GM12878 (cell line): ENCODE measurements around the gene DFFA. TPM values are rescaled to one million over a fixed set of nuclear protein-coding genes. Genes with fewer than 3 reads are reported as not detected.

ENCODE experiments used
- ATAC-seq: fragments of 200-7000 bp; cut with Tn5 transposase; 3 replicates; pipeline ENCODE4 v1.9.1; 2020; ENCODE audit warnings: mild to moderate bottlenecking, moderate library complexity
- BruUV-seq: library from RNA; stranded (reverse); fragments of 400-500 nt; replicated peaks from 2 replicates; lab custom pipeline; 2021; lab: Mats Ljungman, UMichigan
- CTCF ChIA-PET: fragments of 300-600 bp; sonication (Branson Sonifier 250); formaldehyde crosslinking; extraction: SDS; loops from one replicate; lab custom pipeline; 2021; ENCODE audit warnings: inconsistent platforms; lab: Yijun Ruan, JAX
- POLR2A ChIA-PET: fragments of 350-600 bp; formaldehyde crosslinking; extraction: SDS; loops from one replicate; lab custom pipeline; 2021; ENCODE audit warnings: inconsistent platforms; lab: Charles Lee
- RAD21 ChIA-PET: fragments of 300-600 bp; sonication (Branson Sonifier 250); formaldehyde crosslinking; loops from one replicate; lab custom pipeline; 2023; ENCODE audit warnings: antibody characterized with exemption; ENCODE audit not compliant: unreplicated experiment; lab: Charles Lee
- SMC1A ChIA-PET: fragments of 300-600 bp; sonication (Branson Sonifier 250); formaldehyde crosslinking; loops from one replicate; lab custom pipeline; 2023; ENCODE audit not compliant: unreplicated experiment, uncharacterized antibody; lab: Charles Lee
- DNase-seq: peaks from one replicate; pipeline ENCODE4 v3.0.0-alpha.2; 2011; ENCODE audit warnings: low read depth, low spot score
- FAIRE-seq: peaks from 3 replicates; lab custom pipeline; 2011; peaks lifted over from hg19 to GRCh38; lab: Jason Lieb, UNC
- H2AFZ ChIP-seq: 2 replicates; pipeline ENCODE4 v1.6.0; 2011; ENCODE audit warnings: low read depth, low read length, control low read depth; ENCODE audit not compliant: control insufficient read depth
- H3K27ac ChIP-seq: 2 replicates; pipeline ENCODE4 v1.5.1; 2011; ENCODE audit warnings: control low read depth; ENCODE audit not compliant: control insufficient read depth, insufficient read depth
- H3K27me3 ChIP-seq, 2 experiments: replicated peaks in 1 of 2; 2 replicates each; pipeline versions ENCODE4 v1.6.0 to v1.6.1; 2011; ENCODE audit warnings: low read length in 1 of 2; ENCODE audit not compliant: control insufficient read depth in 2 of 2, insufficient read depth in 2 of 2
- H3K36me3 ChIP-seq, 2 experiments: 2 replicates each; pipeline ENCODE4 v1.5.1; 2011; ENCODE audit warnings: low read length in 1 of 2; ENCODE audit not compliant: control insufficient read depth in 2 of 2, insufficient read depth in 2 of 2
- H3K4me1 ChIP-seq: 2 replicates; pipeline ENCODE4 v1.6.1; 2011; ENCODE audit warnings: mild to moderate bottlenecking, low read length, moderate library complexity, mixed read lengths; ENCODE audit not compliant: control insufficient read depth, insufficient read depth
- H3K4me2 ChIP-seq: 2 replicates; pipeline ENCODE4 v1.6.0; 2011; ENCODE audit warnings: control low read depth; ENCODE audit not compliant: control insufficient read depth, insufficient read depth
- H3K4me3 ChIP-seq: fragments of 200-600 bp; sonication (generic); 2 replicates; pipeline ENCODE4 v1.5.1; 2016
- H3K79me2 ChIP-seq: 2 replicates; pipeline ENCODE4 v1.6.0; 2011; ENCODE audit warnings: low read length; ENCODE audit not compliant: control insufficient read depth, insufficient read depth
- H3K9ac ChIP-seq: 2 replicates; pipeline ENCODE4 v1.8.0; 2011; ENCODE audit warnings: low read length, control low read depth, mixed read lengths; ENCODE audit not compliant: control insufficient read depth, insufficient read depth
- H3K9me3 ChIP-seq: replicated peaks from 3 replicates; pipeline ENCODE4 v1.5.1; 2011; ENCODE audit warnings: mild to moderate bottlenecking, low read length; ENCODE audit not compliant: control insufficient read depth, insufficient read depth
- H4K20me1 ChIP-seq: 2 replicates; pipeline ENCODE4 v1.6.0; 2011; ENCODE audit not compliant: control insufficient read depth, insufficient read depth
- GATAD2B ChIP-seq: fragments of 450-650 bp; conservative IDR thresholded peaks from 2 replicates; pipeline ENCODE4 v1.6.1; 2017; ENCODE audit warnings: low read depth, mild to moderate bottlenecking, moderate library complexity
- MAX ChIP-seq: IDR thresholded peaks from 2 replicates; pipeline ENCODE4 v1.6.1; 2012; ENCODE audit warnings: low read depth, low read length, improper control_type of control experiment
- MLLT1 ChIP-seq: fragments of 450-650 bp; IDR thresholded peaks from 2 replicates; pipeline ENCODE4 v1.6.1; 2016; ENCODE audit warnings: mild to moderate bottlenecking
- MTA2 ChIP-seq: fragments of 450-650 bp; IDR thresholded peaks from 2 replicates; pipeline ENCODE4 v1.6.1; 2016; ENCODE audit warnings: low read depth, mild to moderate bottlenecking, moderate library complexity
- NR2F1 ChIP-seq: fragments of 450-650 bp; conservative IDR thresholded peaks from 2 replicates; pipeline ENCODE4 v1.6.1; 2017; ENCODE audit warnings: mild to moderate bottlenecking
- RB1 ChIP-seq: fragments of 450-650 bp; formaldehyde crosslinking; IDR thresholded peaks from 2 replicates; pipeline ENCODE4 v1.6.1; 2017; ENCODE audit warnings: mild to moderate bottlenecking, borderline replicate concordance
- SREBF2 ChIP-seq: IDR thresholded peaks from 2 replicates; pipeline ENCODE4 v1.6.1; 2012; ENCODE audit warnings: mild to moderate bottlenecking, low read length
- WGBS: methylation state at CpG from one replicate; pipeline ENCODE4 v1.1.6; 2016; ENCODE audit warnings: low lambda C conversion rate; ENCODE audit not compliant: insufficient replicate concordance, insufficient coverage; ENCODE audit errors: missing lambda C conversion rate; 5-methylcytosine and 5-hydroxymethylcytosine counted together
- in situ Hi-C: fragments of 300-500 bp; cut with MboI; formaldehyde crosslinking; loops from 9 replicates; pipeline ENCODE4 v1.14.3; 2018; ENCODE audit warnings: mixed read lengths
- intact Hi-C: fragments of 100-400 bp; cut with micrococcal nuclease; formaldehyde crosslinking; loops from one replicate; pipeline ENCODE4 v1.14.2; 2022; ENCODE audit not compliant: unreplicated experiment
- polyA plus RNA-seq, 11 experiments: library from polyadenylated mRNA; depleted of rRNA in 4 of 11; unstranded in 6 of 11; stranded (reverse) in 5 of 11; fragments of >200 nt; fragmentation: Nextera tagmentation in 4 of 11; fragmentation: Illumina TruSeq in 1 of 11; extraction: Ambion mirVana in 4 of 11; extraction: Trizol in 1 of 11; gene quantifications; 1 replicate in 1 of 11; 2 replicates in 10 of 11; pipeline versions ENCODE4 v1.2.1 to v1.2.3, GENCODE V29; 2011 to 2016; ENCODE audit warnings: inconsistent platforms in 2 of 11, missing spikeins in 2 of 11, low read depth in 1 of 11
- total RNA-seq, 4 experiments: library from RNA; depleted of rRNA in 3 of 4; stranded (reverse); fragments of >200 nt in 3 of 4; fragmentation: Illumina TruSeq in 1 of 4; extraction: Trizol in 1 of 4; gene quantifications; 2 replicates each; pipeline versions ENCODE4 v1.2.1 to v1.2.3, GENCODE V29; 2013 to 2021

Gene DFFA
- total and polyA plus RNA-seq, 10 of the 15 experiments (the other 5 are each of a cell fraction or from before 2014, with no cell fraction given) = 37.4 to 83.8 (median 52.4) TPM

GRCh38 chr1:10473145-10473765 lies 926 bp upstream of the DFFA start:
- intact Hi-C loops = loop anchor here (10.0 kb wide), 1 partner anchor 1432 kb away; no protein-coding TSS in a partner anchor
- in situ Hi-C loops = no loop called here
- ChIA-PET POLR2A (interaction anchor here (2.6 kb wide), 1 partner anchor 40 kb away, joined by 10 read pairs; no protein-coding TSS in a partner anchor), CTCF (interaction anchor here (0.6 to 1.1 kb wide), 2 partner anchors 18 to 661 kb away, joined by 3 read pairs; no protein-coding TSS in a partner anchor), SMC1A (interaction anchor here (0.7 to 1.3 kb wide), 2 partner anchors 21 to 39 kb away, joined by 3 to 4 read pairs; no protein-coding TSS in a partner anchor), RAD21 (interaction anchor here (3.1 kb wide), 1 partner anchor 21 kb away, joined by 14 read pairs; no protein-coding TSS in a partner anchor)
- BruUV-seq = no TSS peak
- Histone ChIP-seq H3K9me3 (no peaks in the 10 kb centered on the region), H2AFZ (peak overlapping the region; percentile 83), H4K20me1 (no peaks in the 10 kb centered on the region), H3K4me3 (peak overlapping the region; percentile 39), H3K9ac (peak overlapping the region; percentile 56), H3K36me3 (peaks cover 0 to 5% of the 10 kb centered on the region in 2 experiments; a peak in 1 of 4 replicates), H3K4me1 (peaks cover 18% of the 10 kb centered on the region), H3K4me2 (peak overlapping the region; percentile 72), H3K27ac (peak overlapping the region; percentile 64), H3K79me2 (peaks cover 38% of the 10 kb centered on the region), H3K27me3 (no peaks in the 10 kb centered on the region)
- WGBS = under 1% methylated on average over 23 of the region's 23 CpGs
- DNase-seq (no peak), ATAC-seq (no peak), FAIRE-seq (no peak)
- TF ChIP-seq MLLT1 (peak; percentile 72), GATAD2B (no peak), MTA2 (no peak), RB1 (no peak), MAX (no peak), NR2F1 (no peak), SREBF2 (no peak)
